Measurements from ENCODE around the gene SNAP47. TPM values are rescaled to one million over a fixed set of nuclear protein-coding genes. Genes with fewer than 3 reads are reported as not detected.
A peak's percentile ranks its signal among the peaks of the same experiment; 100 is the strongest.

The SNAP47 gene
- total RNA-seq, 2 donors from 2014 or later = 51.6 to 74.7 TPM

GRCh38 chr1:227785805-227786671 lies 50.8 kb downstream of the SNAP47 start:
- WGBS = 42% methylated on average over 19 of the region's 19 CpGs
- peaks cover 11% of the 10 kb centered on the region for H3K4me1 ChIP-seq (replicated peaks)
- no peaks in the 10 kb centered on the region for H3K27me3 ChIP-seq (replicated peaks; ENCODE audit: insufficient read depth)
- DNase-seq (ENCODE audit: low spot score) = no peak
- no peak overlapping the region for H3K27ac ChIP-seq
- no peaks in the 10 kb centered on the region for H3K36me3 ChIP-seq
- intact Hi-C loops (cut with DNase I) = loop anchor here (5.0 kb wide), 1 partner anchor 101 kb away; no protein-coding TSS in a partner anchor
- no peaks in the 10 kb centered on the region for H3K9me3 ChIP-seq
- H3K4me3 ChIP-seq = no peak overlapping the region
- TF ChIP-seq POLR2A (IDR thresholded peaks at IDR 0.05) (no peak), POLR2AphosphoS5 (IDR thresholded peaks at IDR 0.05) (no peak), CTCF (IDR thresholded peaks at IDR 0.05) (no peak)

- H3K27me3 ChIP-seq (replicated peaks; ENCODE audit: insufficient read depth) = no peaks in the 10 kb centered on the region
- peak overlapping the region; percentile 39 to 53 for H3K4me3 ChIP-seq
- no peaks in the 10 kb centered on the region for H3K9me3 ChIP-seq
Measured at GRCh38 chr1:227786673-227787512, 51.7 kb downstream of the SNAP47 start.

DNA sequence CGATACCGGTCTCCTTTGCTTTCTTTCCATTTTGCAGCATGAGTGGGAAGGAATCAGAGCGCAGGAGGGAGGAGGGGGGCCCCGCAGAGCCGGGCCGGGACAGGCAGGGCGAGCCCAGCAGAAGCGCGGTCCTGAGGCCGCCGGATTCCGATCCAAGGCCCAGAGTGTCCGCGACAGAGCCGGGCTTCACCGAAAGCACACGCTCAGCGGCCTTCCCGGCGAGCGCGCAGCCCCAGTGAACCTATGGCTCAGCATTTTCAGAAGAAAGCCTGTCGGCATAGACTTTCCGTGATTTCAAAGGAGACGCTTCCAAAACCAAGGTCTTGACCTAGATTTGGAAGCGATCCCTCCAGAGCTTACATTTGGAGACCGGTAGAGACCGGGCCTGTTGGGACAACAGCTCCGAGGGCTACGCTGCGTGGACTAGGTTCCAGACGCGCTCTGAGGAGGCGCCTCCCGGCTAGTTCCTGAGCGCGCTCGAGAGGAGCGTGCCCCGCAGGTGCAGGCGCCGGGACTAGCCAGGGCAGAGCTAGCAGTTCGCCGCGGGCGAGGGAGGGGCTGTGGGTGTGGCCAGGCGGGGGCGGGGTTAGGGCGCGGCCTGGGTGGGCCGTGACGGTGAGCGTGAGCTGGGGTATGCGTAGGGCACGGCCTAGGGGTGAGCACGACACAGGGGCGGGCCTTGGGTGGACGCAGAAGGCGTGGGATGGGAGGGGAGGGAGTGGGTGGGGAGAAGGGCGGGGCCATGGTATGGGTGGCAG lies 52.5 kb downstream of the SNAP47 start:
- Histone ChIP-seq H3K27me3 (replicated peaks; ENCODE audit: insufficient read depth) (no peaks in the 10 kb centered on the region), H3K27ac (peak overlapping the region; percentile 78 to 79), H3K9me3 (no peaks in the 10 kb centered on the region), H3K4me3 (peak overlapping the region; percentile 39 to 53), H3K36me3 (no peaks in the 10 kb centered on the region), H3K4me1 (replicated peaks) (peaks cover 11% of the 10 kb centered on the region)
- TF ChIP-seq CTCF (IDR thresholded peaks at IDR 0.05) (no peak), POLR2A (IDR thresholded peaks at IDR 0.05) (peak; percentile 78), POLR2AphosphoS5 (IDR thresholded peaks at IDR 0.05) (peak; percentile 83)
- under 1% methylated on average over 60 of the region's 60 CpGs for WGBS
- DNase-seq (ENCODE audit: low spot score) = peak; percentile 94
- intact Hi-C loops (cut with DNase I) = loop anchor here (5.0 kb wide), 1 partner anchor 100 kb away; no protein-coding TSS in a partner anchor

More at GRCh38 chr1:227786673-227787512, 51.7 kb downstream of the SNAP47 start:
- intact Hi-C loops (cut with DNase I) = loop anchor here (5.0 kb wide), 1 partner anchor 100 kb away; no protein-coding TSS in a partner anchor
- TF ChIP-seq POLR2A (IDR thresholded peaks at IDR 0.05) (no peak), POLR2AphosphoS5 (IDR thresholded peaks at IDR 0.05) (no peak), CTCF (IDR thresholded peaks at IDR 0.05) (no peak)
- no peak for DNase-seq (ENCODE audit: low spot score)
- no peaks in the 10 kb centered on the region for H3K36me3 ChIP-seq
- H3K27ac ChIP-seq = peak overlapping the region; percentile 78 to 79
- peaks cover 11% of the 10 kb centered on the region for H3K4me1 ChIP-seq (replicated peaks)
- WGBS = 25% methylated on average over 29 of the region's 45 CpGs

DNA sequence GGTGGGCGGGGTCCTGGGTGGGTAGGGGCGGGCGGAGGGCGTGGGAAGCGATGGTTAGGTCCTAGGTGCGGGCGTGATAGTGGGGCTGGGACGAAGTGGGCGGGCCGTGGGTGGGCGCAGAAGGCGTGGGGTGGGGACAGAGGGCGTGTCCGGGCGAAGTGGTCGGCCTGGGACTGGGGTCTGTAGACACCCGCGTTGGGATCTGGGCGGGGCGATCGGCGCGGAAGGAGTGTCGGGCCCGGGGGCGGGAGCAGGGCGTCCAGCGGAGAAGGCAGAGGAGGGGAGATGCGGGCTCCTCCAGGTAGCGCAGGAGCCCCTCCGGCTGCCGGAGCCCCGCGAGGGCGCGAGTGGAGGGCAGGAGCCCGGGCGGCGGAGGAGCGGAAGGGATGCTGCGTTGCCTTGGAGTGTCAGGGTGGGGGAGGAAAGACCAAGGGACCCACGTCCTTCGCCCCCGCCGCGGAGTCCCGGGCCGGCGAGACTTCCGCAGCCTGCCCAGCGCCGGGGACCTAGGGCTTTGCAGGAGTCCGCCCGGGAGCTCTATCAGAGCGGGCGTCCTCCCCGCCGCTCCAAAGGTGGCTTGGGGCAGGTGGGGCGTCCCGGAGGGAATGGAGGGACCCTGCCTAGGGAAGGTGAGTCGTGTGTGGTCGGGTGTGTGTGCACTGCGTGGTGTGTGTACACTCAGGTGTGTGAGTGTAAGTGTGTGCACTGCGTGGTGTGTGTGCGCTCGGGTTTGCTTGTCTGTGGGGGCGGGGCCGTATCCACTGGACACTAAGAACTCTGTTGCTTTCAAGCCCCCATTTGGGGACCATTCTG lies 53.2 kb downstream of the SNAP47 start:
- TF ChIP-seq CTCF (IDR thresholded peaks at IDR 0.05) = no peak
- TF ChIP-seq POLR2A (IDR thresholded peaks at IDR 0.05) = peak; percentile 86
- Histone ChIP-seq H3K9me3 (no peaks in the 10 kb centered on the region), H3K27me3 (replicated peaks; ENCODE audit: insufficient read depth) (no peaks in the 10 kb centered on the region), H3K4me3 (peak overlapping the region; percentile 39 to 53), H3K4me1 (replicated peaks) (peaks cover 11% of the 10 kb centered on the region), H3K27ac (peak overlapping the region; percentile 78 to 79), H3K36me3 (no peaks in the 10 kb centered on the region)
- intact Hi-C loops (cut with DNase I) = loop anchor here (5.0 kb wide), 1 partner anchor 99 kb away; no protein-coding TSS in a partner anchor
- WGBS = 1% methylated on average over 67 of the region's 68 CpGs
- no peak for DNase-seq (ENCODE audit: low spot score)

All from prostate gland (tissue), 2 donors.